Loucy (cell line): ENCODE measurements around the gene ECE2.

ENCODE experiments used
- H2AFZ ChIP-seq: fragments of 200-600 bp; sonication (generic); 2 replicates; pipeline ENCODE4 v1.6.0; 2016; ENCODE audit warnings: antibody characterized with exemption, mild to moderate bottlenecking, low read length, moderate library complexity
- H3F3A ChIP-seq: fragments of 200-600 bp; 2 replicates; pipeline ENCODE4 v1.6.0; 2016; ENCODE audit warnings: antibody characterized with exemption, low read depth, mild to moderate bottlenecking
- H3K27me3 ChIP-seq: fragments of 200-600 bp; sonication (generic); 2 replicates; pipeline ENCODE4 v1.6.1; 2014; ENCODE audit warnings: low read length, mild to moderate bottlenecking; ENCODE audit not compliant: insufficient read depth, poor library complexity, severe bottlenecking
- H3K36me3 ChIP-seq: fragments of 200-600 bp; sonication (generic); 2 replicates; pipeline ENCODE4 v1.6.1; 2016; ENCODE audit warnings: low read length; ENCODE audit not compliant: insufficient read depth
- H3K4me1 ChIP-seq: fragments of 200-600 bp; sonication (generic); 2 replicates; pipeline ENCODE4 v1.5.1; 2014; ENCODE audit warnings: low read length, mild to moderate bottlenecking; ENCODE audit not compliant: insufficient read depth, poor library complexity, severe bottlenecking
- H3K4me2 ChIP-seq: fragments of 200-600 bp; sonication (generic); 2 replicates; pipeline ENCODE4 v1.6.0; 2014; ENCODE audit warnings: antibody characterized with exemption, low read length, low read depth, mild to moderate bottlenecking; ENCODE audit not compliant: poor library complexity, severe bottlenecking
- H3K4me3 ChIP-seq: fragments of 200-600 bp; sonication (generic); 2 replicates; pipeline ENCODE4 v1.5.1; 2014; ENCODE audit warnings: low read length, mild to moderate bottlenecking, mixed read lengths; ENCODE audit not compliant: poor library complexity, severe bottlenecking
- H3K79me2 ChIP-seq: fragments of 200-600 bp; sonication (generic); 2 replicates; pipeline ENCODE4 v1.6.1; 2014; ENCODE audit warnings: low read length; ENCODE audit not compliant: insufficient read depth
- H3K9ac ChIP-seq: fragments of 200-600 bp; sonication (generic); 2 replicates; pipeline ENCODE4 v1.6.0; 2014; ENCODE audit warnings: mild to moderate bottlenecking, low read depth, low read length, moderate library complexity; ENCODE audit not compliant: poor library complexity, severe bottlenecking
- H3K9me2 ChIP-seq: fragments of 200-600 bp; sonication (generic); replicated peaks from 2 replicates; pipeline ENCODE4 v1.6.1; 2016; ENCODE audit warnings: low read depth, low read length, mixed read lengths
- H3K9me3 ChIP-seq: fragments of 200-600 bp; sonication (generic); 2 replicates; pipeline ENCODE4 v1.6.1; 2014; ENCODE audit warnings: mild to moderate bottlenecking, antibody characterized with exemption, low read length, low read depth; ENCODE audit not compliant: insufficient read depth
- H4K20me1 ChIP-seq: fragments of 200-600 bp; sonication (generic); 2 replicates; pipeline ENCODE4 v1.6.0; 2014; ENCODE audit warnings: antibody characterized with exemption, low read length, mild to moderate bottlenecking; ENCODE audit not compliant: insufficient read depth, poor library complexity, severe bottlenecking
- EZH2phosphoT487 ChIP-seq: fragments of 200-600 bp; IDR thresholded peaks from 2 replicates; pipeline ENCODE4 v1.6.1; 2018; ENCODE audit warnings: antibody characterized with exemption, mild to moderate bottlenecking, moderate library complexity, borderline replicate concordance
- TF ChIP-seq, protein P1 (sequence below): fragments of 200-600 bp; sonication (generic); conservative IDR thresholded peaks from 2 replicates; pipeline ENCODE4 v1.5.1; 2014; ENCODE audit warnings: mild to moderate bottlenecking, antibody characterized with exemption, low read length

Gene ECE2

DNA sequence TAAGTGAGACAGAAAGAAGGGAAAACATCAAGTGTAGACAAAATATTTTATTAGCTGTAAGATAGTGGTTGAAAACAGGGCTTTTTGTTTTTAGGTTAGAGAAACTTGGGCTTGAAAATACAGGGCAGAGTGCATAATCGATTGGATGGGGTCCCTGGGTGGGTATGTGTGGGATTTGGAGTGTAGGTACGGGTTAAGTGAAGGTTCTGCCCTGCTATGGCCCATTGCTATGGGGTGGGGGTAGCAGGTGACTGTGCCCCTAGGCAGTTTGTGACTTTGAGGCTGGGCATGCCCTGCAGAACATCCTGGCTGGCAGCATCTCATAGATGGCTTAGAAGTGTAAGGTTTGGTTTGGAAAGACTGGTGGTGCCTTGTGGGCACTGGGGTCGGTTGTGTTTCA lies 57.9 kb downstream of the ECE2 start:
- TF ChIP-seq, protein P1, sequence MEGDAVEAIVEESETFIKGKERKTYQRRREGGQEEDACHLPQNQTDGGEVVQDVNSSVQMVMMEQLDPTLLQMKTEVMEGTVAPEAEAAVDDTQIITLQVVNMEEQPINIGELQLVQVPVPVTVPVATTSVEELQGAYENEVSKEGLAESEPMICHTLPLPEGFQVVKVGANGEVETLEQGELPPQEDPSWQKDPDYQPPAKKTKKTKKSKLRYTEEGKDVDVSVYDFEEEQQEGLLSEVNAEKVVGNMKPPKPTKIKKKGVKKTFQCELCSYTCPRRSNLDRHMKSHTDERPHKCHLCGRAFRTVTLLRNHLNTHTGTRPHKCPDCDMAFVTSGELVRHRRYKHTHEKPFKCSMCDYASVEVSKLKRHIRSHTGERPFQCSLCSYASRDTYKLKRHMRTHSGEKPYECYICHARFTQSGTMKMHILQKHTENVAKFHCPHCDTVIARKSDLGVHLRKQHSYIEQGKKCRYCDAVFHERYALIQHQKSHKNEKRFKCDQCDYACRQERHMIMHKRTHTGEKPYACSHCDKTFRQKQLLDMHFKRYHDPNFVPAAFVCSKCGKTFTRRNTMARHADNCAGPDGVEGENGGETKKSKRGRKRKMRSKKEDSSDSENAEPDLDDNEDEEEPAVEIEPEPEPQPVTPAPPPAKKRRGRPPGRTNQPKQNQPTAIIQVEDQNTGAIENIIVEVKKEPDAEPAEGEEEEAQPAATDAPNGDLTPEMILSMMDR, result no peak
- TF ChIP-seq EZH2phosphoT487, result no peak
- no peak overlapping the region for H2AFZ ChIP-seq
- no peaks in the 10 kb centered on the region for H3F3A ChIP-seq
- no peak overlapping the region for H3K4me3 ChIP-seq
- H3K9me3 ChIP-seq, result no peaks in the 10 kb centered on the region
- H3K9me2 ChIP-seq, result no peaks in the 10 kb centered on the region
- no peaks in the 10 kb centered on the region for H3K79me2 ChIP-seq
- H3K4me2 ChIP-seq, result no peak overlapping the region
- H3K27me3 ChIP-seq, result no peaks in the 10 kb centered on the region
- no peak overlapping the region for H3K9ac ChIP-seq
- no peaks in the 10 kb centered on the region for H3K4me1 ChIP-seq
- peaks cover 65% of the 10 kb centered on the region; the same call in 1 of the 2 replicates for H3K36me3 ChIP-seq
- peaks cover 21% of the 10 kb centered on the region for H4K20me1 ChIP-seq

DNA sequence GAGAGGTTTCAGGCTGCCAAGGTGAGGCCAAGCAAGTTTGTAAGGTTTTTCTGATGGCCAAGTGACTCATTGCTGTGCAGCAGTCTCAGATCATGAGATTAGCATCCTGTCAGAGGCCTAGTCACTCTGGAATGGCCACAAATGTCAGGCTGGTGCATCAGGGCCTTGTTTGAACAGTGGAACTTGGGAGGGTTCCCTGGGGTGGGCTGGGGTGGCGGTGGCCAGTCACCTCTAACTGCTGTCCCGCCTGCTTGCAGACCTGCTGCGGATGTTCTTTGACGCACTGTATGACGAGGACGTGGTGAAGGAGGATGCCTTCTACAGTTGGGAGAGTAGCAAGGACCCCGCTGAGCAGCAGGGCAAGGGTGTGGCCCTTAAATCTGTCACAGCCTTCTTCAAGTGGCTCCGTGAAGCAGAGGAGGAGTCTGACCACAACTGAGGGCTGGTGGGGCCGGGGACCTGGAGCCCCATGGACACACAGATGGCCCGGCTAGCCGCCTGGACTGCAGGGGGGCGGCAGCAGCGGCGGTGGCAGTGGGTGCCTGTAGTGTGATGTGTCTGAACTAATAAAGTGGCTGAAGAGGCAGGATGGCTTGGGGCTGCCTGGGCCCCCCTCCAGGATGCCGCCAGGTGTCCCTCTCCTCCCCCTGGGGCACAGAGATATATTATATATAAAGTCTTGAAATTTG lies 58.8 kb downstream of the ECE2 start:
- TF ChIP-seq, protein P1, result no peak
- no peak for TF ChIP-seq EZH2phosphoT487
- Histone ChIP-seq H3K4me2 (no peak overlapping the region), H3K9me3 (no peaks in the 10 kb centered on the region), H3K4me3 (no peak overlapping the region), H3K9ac (no peak overlapping the region), H2AFZ (no peak overlapping the region), H3K4me1 (no peaks in the 10 kb centered on the region), H3K79me2 (no peaks in the 10 kb centered on the region), H3K9me2 (no peaks in the 10 kb centered on the region), H3K36me3 (peaks cover 57% of the 10 kb centered on the region; the same call in 1 of the 2 replicates), H3F3A (no peaks in the 10 kb centered on the region), H4K20me1 (peaks cover 21% of the 10 kb centered on the region), H3K27me3 (no peaks in the 10 kb centered on the region)

DNA sequence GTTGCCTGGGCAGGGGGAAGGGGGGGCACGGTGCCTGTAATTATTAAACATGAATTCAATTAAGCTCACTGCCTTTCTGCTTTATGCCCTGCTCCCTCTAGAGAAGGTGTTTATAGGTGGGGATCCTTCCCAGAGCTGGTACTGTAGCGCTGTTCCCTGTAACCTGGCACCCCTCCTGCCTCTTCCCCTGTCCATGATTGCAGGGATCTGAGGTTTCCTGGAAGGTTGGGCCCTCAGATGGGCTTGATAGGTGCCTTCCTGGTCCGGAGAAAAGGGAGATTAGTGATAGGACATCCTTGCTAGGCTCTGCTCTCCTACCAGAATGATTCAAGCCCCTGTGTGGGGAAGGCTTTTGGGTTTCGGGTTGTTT lies 59.5 kb downstream of the ECE2 start:
- no peaks in the 10 kb centered on the region for H3K4me1 ChIP-seq
- no peak for TF ChIP-seq EZH2phosphoT487
- TF ChIP-seq, protein P1, result no peak
- no peaks in the 10 kb centered on the region for H3K79me2 ChIP-seq

More for the DNA sequence above, 59.5 kb downstream of the ECE2 start:
- no peak overlapping the region for H3K4me2 ChIP-seq
- no peaks in the 10 kb centered on the region for H3K27me3 ChIP-seq
- H4K20me1 ChIP-seq, result peaks cover 21% of the 10 kb centered on the region
- no peak overlapping the region for H3K9ac ChIP-seq
- H3K4me3 ChIP-seq, result no peak overlapping the region
- no peaks in the 10 kb centered on the region for H3K9me3 ChIP-seq
- no peaks in the 10 kb centered on the region for H3K9me2 ChIP-seq
- H2AFZ ChIP-seq, result no peak overlapping the region
- H3K36me3 ChIP-seq, result peaks cover 52% of the 10 kb centered on the region; the same call in 1 of the 2 replicates
- no peaks in the 10 kb centered on the region for H3F3A ChIP-seq
